Endothelial cell of umbilical vein (primary cell): ENCODE results near the gene CACNA2D1. TPM values are rescaled to one million over a fixed set of nuclear protein-coding genes. Genes with fewer than 3 reads are reported as not detected.

Experiments used
- BruUV-seq: library from RNA; stranded (reverse); fragments of 400-500 nt; replicated peaks from 2 replicates; lab custom pipeline; 2021; lab: Mats Ljungman, UMichigan
- CTCF ChIA-PET: fragments of 300-600, 350-600 bp; sonication (Branson Sonifier 250); formaldehyde crosslinking; loops from one replicate; lab custom pipeline; 2021; ENCODE audit warnings: antibody characterized with exemption, inconsistent platforms; lab: Charles Lee
- POLR2A ChIA-PET: fragments of 300-600, 350-600 bp; sonication (Branson Sonifier 250); formaldehyde crosslinking; loops from one replicate; lab custom pipeline; 2021; ENCODE audit warnings: antibody characterized with exemption, inconsistent platforms; lab: Charles Lee
- DNase-seq: peaks from one replicate; pipeline ENCODE4 v3.0.0-alpha.2; 2011; ENCODE audit warnings: low read depth, low spot score
- FAIRE-seq: peaks from 2 replicates; lab custom pipeline; 2011; peaks lifted over from hg19 to GRCh38; lab: Jason Lieb, UNC
- H2AFZ ChIP-seq: 2 replicates; pipeline ENCODE4 v1.6.0; 2012; ENCODE audit warnings: low read depth, low read length, control low read depth, inconsistent platforms
- H3K27ac ChIP-seq: 2 replicates; pipeline ENCODE4 v1.5.1; 2011; ENCODE audit warnings: low read depth, mild to moderate bottlenecking, control low read depth, low read length, moderate library complexity; ENCODE audit not compliant: insufficient read depth
- H3K27me3 ChIP-seq, 2 experiments: 2 replicates each; pipeline versions ENCODE4 v1.6.0 to v1.6.1; 2011; ENCODE audit warnings: low read length in 2 of 2, mixed read lengths in 1 of 2; ENCODE audit not compliant: control insufficient read depth in 2 of 2, insufficient read depth in 2 of 2
- H3K36me3 ChIP-seq, 2 experiments: 2 replicates in 1 of 2; 3 replicates in 1 of 2; pipeline ENCODE4 v1.5.1; 2011; ENCODE audit warnings: low read length in 2 of 2, mild to moderate bottlenecking in 1 of 2, moderate library complexity in 1 of 2; ENCODE audit not compliant: control insufficient read depth in 2 of 2, insufficient read depth in 2 of 2; ENCODE audit errors: extremely low read depth in 1 of 2
- H3K4me1 ChIP-seq: 3 replicates; pipeline ENCODE4 v1.5.1; 2011; ENCODE audit warnings: mild to moderate bottlenecking, low read length; ENCODE audit not compliant: control insufficient read depth, insufficient read depth; ENCODE audit errors: extremely low read depth
- H3K4me2 ChIP-seq: 2 replicates; pipeline ENCODE4 v1.6.1; 2011; ENCODE audit warnings: low read length, control low read depth, mixed read lengths; ENCODE audit not compliant: insufficient read depth
- H3K4me3 ChIP-seq, 3 experiments: fragments of 200-600 bp in 1 of 3; sonication (generic), shearing (Covaris generic) in 1 of 3; replicated peaks in 1 of 3; 2 replicates each; pipeline ENCODE4 v1.5.1; 2011 to 2016; ENCODE audit warnings: control low read depth in 3 of 3, low read length in 3 of 3, mild to moderate bottlenecking in 2 of 3, inconsistent platforms in 1 of 3, low read depth in 1 of 3, moderate library complexity in 1 of 3; ENCODE audit not compliant: insufficient read depth in 1 of 3
- H3K79me2 ChIP-seq: 2 replicates; pipeline ENCODE4 v1.6.0; 2012; ENCODE audit warnings: low read length, inconsistent platforms; ENCODE audit not compliant: control insufficient read depth, insufficient read depth
- H3K9ac ChIP-seq: replicated peaks from 2 replicates; pipeline ENCODE3; 2011; ENCODE audit warnings: low read length, control low read depth; ENCODE audit not compliant: insufficient read depth; ENCODE audit errors: extremely low read depth
- H3K9me1 ChIP-seq: replicated peaks from 3 replicates; pipeline ENCODE4 v1.6.0; 2011; ENCODE audit warnings: mild to moderate bottlenecking, low read length; ENCODE audit not compliant: control insufficient read depth, insufficient read depth; ENCODE audit errors: extremely low read depth
- H3K9me3 ChIP-seq: replicated peaks from 2 replicates; pipeline ENCODE4 v1.5.1; 2012; ENCODE audit warnings: low read length, inconsistent platforms; ENCODE audit not compliant: control insufficient read depth, insufficient read depth
- H4K20me1 ChIP-seq: replicated peaks from 2 replicates; pipeline ENCODE3; 2011; ENCODE audit warnings: mild to moderate bottlenecking, low read length; ENCODE audit not compliant: control insufficient read depth, insufficient read depth; ENCODE audit errors: extremely low read depth
- EZH2 ChIP-seq: IDR thresholded peaks from 2 replicates; pipeline ENCODE4 v1.6.1; 2012; ENCODE audit warnings: borderline replicate concordance, low read depth, mild to moderate bottlenecking, moderate library complexity, low read length, inconsistent platforms; ENCODE audit not compliant: severe bottlenecking
- FOS ChIP-seq: IDR thresholded peaks from 2 replicates; pipeline ENCODE4 v1.6.1; 2011; ENCODE audit warnings: mild to moderate bottlenecking, low read length, moderate library complexity, borderline replicate concordance; ENCODE audit not compliant: insufficient read depth
- GATA2 ChIP-seq: IDR thresholded peaks from 2 replicates; pipeline ENCODE4 v1.7.0; 2011; ENCODE audit warnings: low read depth, mild to moderate bottlenecking, moderate library complexity, mixed read lengths, low read length; ENCODE audit not compliant: insufficient read length, insufficient read depth
- JUN ChIP-seq: IDR thresholded peaks from 2 replicates; pipeline ENCODE4 v1.6.1; 2011; ENCODE audit warnings: borderline replicate concordance, low read depth; ENCODE audit not compliant: insufficient read length, insufficient read depth
- MAX ChIP-seq: IDR thresholded peaks from 2 replicates; pipeline ENCODE4 v1.6.1; 2011; ENCODE audit not compliant: insufficient read depth, insufficient read length
- MYC ChIP-seq: IDR thresholded peaks from one replicate; pipeline ENCODE4 v1.6.1; 2011; ENCODE audit warnings: mild to moderate bottlenecking, low read depth, low read length
- POLR2A ChIP-seq: IDR thresholded peaks from 2 replicates; pipeline ENCODE4 v1.6.1; 2012; ENCODE audit warnings: low read depth, mild to moderate bottlenecking, control low read depth, low read length
- POLR2AphosphoS5 ChIP-seq: IDR thresholded peaks from 2 replicates; pipeline ENCODE4 v1.6.1; 2012; ENCODE audit warnings: low read depth, mild to moderate bottlenecking, control low read depth, low read length, moderate library complexity; ENCODE audit not compliant: insufficient read depth
- dilution Hi-C: fragments of 300-500 bp; cut with MboI; formaldehyde crosslinking; loops from one replicate; pipeline ENCODE4 v1.15.0; 2019; ENCODE audit warnings: low sequenced_read_pairs; ENCODE audit not compliant: extremely low pct_ligation_motif_present
- intact Hi-C: fragments of 100-400 bp; cut with micrococcal nuclease; formaldehyde crosslinking; loops from one replicate; pipeline ENCODE4 v1.10.0; 2022
- polyA plus RNA-seq, 4 experiments: library from polyadenylated mRNA; depleted of rRNA in 3 of 4; stranded (reverse) in 3 of 4; unstranded in 1 of 4; fragments of >200 nt; gene quantifications; 2 replicates each; pipeline versions ENCODE4 v1.2.1 to v1.2.3, GENCODE V29; 2011 to 2012; ENCODE audit warnings: missing spikeins in 1 of 4
- total RNA-seq: library from RNA; stranded (reverse); gene quantifications from 2 replicates; pipeline ENCODE4 v1.2.3, GENCODE V29; 2021
- TF ChIP-seq, protein P1 (sequence below), 2 donors: IDR thresholded peaks; 1 replicate in 1 of 2; 2 replicates in 1 of 2; pipeline ENCODE4 v1.5.1; 2011; ENCODE audit warnings: low read length in 2 of 2, mild to moderate bottlenecking in 2 of 2, moderate library complexity in 2 of 2, control low read depth in 1 of 2, inconsistent platforms in 1 of 2, low read depth in 1 of 2; ENCODE audit not compliant: insufficient read depth in 1 of 2; ENCODE audit errors: extremely low read depth in 1 of 2

CACNA2D1 gene
- total and polyA plus RNA-seq, 2 donors (not counting 3 experiments of a cell fraction or from before 2014, with no cell fraction given), result 4.1 to 38.6 TPM

DNA sequence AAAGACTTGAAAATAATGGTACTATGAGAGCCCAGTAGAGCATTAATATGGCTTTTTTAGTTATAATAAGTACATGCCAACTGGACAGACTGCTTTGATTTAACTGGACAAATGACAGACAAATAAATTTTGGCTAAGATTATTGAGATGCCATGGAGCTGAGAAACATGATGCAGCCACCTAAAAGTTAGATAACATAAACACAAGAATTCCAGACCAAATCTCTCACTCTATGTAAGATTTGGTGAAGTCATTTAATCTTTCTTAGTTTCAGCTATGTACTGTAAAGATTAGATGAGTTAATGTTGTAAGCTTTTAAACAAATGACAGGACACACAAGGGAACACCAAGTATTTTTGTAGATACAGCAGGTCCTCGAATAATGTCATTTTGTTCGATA, 118.2 kb downstream of the CACNA2D1 start:
- Histone ChIP-seq H3K27me3 (no peaks in the 10 kb centered on the region), H3K9ac (no peak overlapping the region), H3K9me1 (no peaks in the 10 kb centered on the region), H3K4me2 (no peak overlapping the region), H3K9me3 (no peaks in the 10 kb centered on the region), H3K79me2 (no peaks in the 10 kb centered on the region), H3K36me3 (no peaks in the 10 kb centered on the region), H2AFZ (no peak overlapping the region), H3K4me3 (no peak overlapping the region), H3K27ac (no peak overlapping the region), H3K4me1 (no peaks in the 10 kb centered on the region), H4K20me1 (no peaks in the 10 kb centered on the region)
- POLR2A ChIA-PET, result no interaction called here
- intact Hi-C loops (no loop called here), dilution Hi-C loops (no loop called here)
- no peak for TF ChIP-seq JUN
- no peak for FAIRE-seq
- no TSS peak for BruUV-seq
- no peak for DNase-seq
- CTCF ChIA-PET, result interaction anchor here (0.6 to 1.2 kb wide), 2 partner anchors 51 to 148 kb away, joined by 3 to 5 read pairs; no protein-coding TSS in a partner anchor

DNA sequence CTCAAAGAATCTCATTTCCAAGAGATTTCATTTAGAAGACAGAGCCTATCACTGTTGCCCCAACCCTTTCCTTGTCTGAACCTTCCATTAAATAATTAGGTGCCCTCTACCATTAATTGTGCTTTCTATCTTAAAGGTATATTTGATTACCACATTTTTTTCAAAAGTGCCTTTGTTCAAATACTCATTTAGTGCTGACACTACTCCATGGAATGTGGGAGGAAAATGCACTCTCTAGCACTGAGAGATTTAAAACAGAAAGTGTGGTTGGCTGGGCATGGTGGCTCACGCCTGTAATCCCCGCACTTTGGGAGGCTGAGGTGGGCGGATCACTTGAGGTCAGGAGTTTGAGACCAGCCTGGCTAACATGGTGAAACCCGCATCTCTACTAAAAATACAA, 119.8 kb downstream of the CACNA2D1 start:
- CTCF ChIA-PET, result no interaction called here

More for the DNA sequence above, 119.8 kb downstream of the CACNA2D1 start:
- no peaks in the 10 kb centered on the region for H3K9me1 ChIP-seq
- H3K79me2 ChIP-seq, result no peaks in the 10 kb centered on the region
- TF ChIP-seq JUN (no peak), EZH2 (no peak), MAX (no peak), GATA2 (no peak), MYC (no peak), POLR2AphosphoS5 (no peak), FOS (no peak), POLR2A (no peak)
- TF ChIP-seq, protein P1, sequence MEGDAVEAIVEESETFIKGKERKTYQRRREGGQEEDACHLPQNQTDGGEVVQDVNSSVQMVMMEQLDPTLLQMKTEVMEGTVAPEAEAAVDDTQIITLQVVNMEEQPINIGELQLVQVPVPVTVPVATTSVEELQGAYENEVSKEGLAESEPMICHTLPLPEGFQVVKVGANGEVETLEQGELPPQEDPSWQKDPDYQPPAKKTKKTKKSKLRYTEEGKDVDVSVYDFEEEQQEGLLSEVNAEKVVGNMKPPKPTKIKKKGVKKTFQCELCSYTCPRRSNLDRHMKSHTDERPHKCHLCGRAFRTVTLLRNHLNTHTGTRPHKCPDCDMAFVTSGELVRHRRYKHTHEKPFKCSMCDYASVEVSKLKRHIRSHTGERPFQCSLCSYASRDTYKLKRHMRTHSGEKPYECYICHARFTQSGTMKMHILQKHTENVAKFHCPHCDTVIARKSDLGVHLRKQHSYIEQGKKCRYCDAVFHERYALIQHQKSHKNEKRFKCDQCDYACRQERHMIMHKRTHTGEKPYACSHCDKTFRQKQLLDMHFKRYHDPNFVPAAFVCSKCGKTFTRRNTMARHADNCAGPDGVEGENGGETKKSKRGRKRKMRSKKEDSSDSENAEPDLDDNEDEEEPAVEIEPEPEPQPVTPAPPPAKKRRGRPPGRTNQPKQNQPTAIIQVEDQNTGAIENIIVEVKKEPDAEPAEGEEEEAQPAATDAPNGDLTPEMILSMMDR (IDR thresholded peaks at IDR 0.05; ENCODE audit: extremely low read depth in 1 of 2, insufficient read depth in 1 of 2, low read depth in 1 of 2, low read length in 2 of 2), result no peak
- H3K4me3 ChIP-seq, result no peak overlapping the region
- no peaks in the 10 kb centered on the region for H3K36me3 ChIP-seq
- no peak overlapping the region for H3K27ac ChIP-seq
- no peak overlapping the region for H3K9ac ChIP-seq
- H3K4me2 ChIP-seq, result no peak overlapping the region
- dilution Hi-C loops, result no loop called here
- no peaks in the 10 kb centered on the region for H3K9me3 ChIP-seq
- H4K20me1 ChIP-seq, result no peaks in the 10 kb centered on the region
- no peak overlapping the region for H2AFZ ChIP-seq
- FAIRE-seq (no peak), DNase-seq (no peak)
- H3K27me3 ChIP-seq, result no peaks in the 10 kb centered on the region
- intact Hi-C loops, result no loop called here
- H3K4me1 ChIP-seq, result no peaks in the 10 kb centered on the region
- POLR2A ChIA-PET, result no interaction called here
- no TSS peak for BruUV-seq
